Measurements from ENCODE around the gene TRDN.
"Not testable (repeated sequence)": the region's sequence is repeated elsewhere in the genome, so short reads cannot be mapped to it uniquely, and the experiment has no call there.

Gene TRDN

DNA sequence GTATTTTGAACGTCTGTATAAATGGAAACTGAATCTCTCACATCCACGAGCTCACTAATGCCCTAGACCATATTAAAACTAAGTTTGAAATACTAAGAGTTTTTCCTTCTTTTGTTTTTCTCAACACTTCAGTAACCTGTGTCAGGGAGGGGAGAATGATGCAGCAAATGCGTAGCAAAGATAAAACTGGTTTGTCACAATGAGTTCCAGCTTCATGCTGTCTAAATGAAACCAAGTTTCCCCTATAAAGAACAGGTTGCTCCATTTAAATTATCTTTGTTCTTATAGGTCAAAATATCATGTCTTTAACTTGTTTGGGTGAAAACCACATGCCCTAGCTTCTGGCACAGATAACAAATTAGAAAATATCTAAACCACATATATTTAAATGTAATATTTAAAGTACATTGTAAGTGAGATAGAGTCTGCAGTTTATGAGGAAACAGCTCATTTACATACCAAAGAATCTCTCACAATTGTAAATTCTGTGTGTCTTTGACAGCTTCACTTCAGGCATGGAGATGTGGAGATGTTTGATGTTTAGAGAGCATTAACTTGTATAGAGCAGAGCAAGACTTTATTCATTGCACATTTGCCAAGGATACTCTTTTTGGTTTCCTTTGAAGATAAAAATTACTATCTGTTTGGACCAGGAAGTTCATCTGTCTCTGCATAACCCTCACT lies 7.3 kb downstream of the TRDN start:
- no peak for DNase-seq

GRCh38 chr6:123625696-123626095 lies 11.1 kb downstream of the TRDN start:
- no peak for DNase-seq

GRCh38 chr6:123622780-123623179 lies 14.0 kb downstream of the TRDN start:
- DNase-seq, result no peak

- DNase-seq, result no peak
Measured at GRCh38 chr6:123619156-123619555, 17.6 kb downstream of the TRDN start.

DNA sequence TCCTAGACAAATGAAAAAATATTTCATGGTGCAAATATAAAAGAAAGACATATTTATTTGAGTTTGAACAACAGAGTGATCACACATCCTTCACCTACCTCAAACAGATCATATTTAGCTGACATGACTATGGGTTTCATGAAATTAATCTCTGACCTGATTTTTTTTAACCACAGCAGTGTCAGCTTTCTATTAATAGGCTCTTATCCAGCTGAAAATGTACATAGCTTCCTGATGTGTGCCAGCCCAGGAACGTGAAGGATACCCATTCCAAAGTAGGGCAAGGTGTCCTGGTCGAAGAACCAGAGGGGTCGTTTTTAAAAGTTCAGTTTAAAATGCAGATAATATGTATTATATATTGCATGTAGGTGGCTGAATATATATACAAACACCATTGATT lies 19.8 kb downstream of the TRDN start:
- DNase-seq, result no peak

GRCh38 chr6:123616016-123616415 lies 20.7 kb downstream of the TRDN start:
- DNase-seq, result no peak

DNA sequence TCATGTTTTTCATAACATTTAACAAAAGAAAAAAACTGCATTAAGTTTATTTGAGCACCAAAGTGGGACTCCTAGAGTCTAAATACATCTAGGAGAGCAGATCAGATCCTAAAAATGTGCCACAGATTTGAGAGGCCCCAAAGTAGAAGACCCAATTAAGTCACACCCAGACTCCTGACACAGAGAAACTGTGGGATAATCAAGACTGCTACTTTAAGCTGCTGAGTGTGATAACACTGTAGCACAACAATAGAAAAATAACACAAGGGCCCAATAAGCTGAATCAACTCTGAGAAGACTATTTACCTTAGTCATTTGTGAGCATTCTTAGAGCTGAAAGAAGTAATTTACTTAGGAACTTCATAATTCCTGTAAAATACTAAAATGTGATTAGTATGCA lies 26.0 kb downstream of the TRDN start:
- no peak for DNase-seq

GRCh38 chr6:123604067-123604466 lies 32.7 kb downstream of the TRDN start:
- no peak for DNase-seq

- no peak for DNase-seq
Measured at GRCh38 chr6:123598011-123598410, 38.7 kb downstream of the TRDN start.

DNA sequence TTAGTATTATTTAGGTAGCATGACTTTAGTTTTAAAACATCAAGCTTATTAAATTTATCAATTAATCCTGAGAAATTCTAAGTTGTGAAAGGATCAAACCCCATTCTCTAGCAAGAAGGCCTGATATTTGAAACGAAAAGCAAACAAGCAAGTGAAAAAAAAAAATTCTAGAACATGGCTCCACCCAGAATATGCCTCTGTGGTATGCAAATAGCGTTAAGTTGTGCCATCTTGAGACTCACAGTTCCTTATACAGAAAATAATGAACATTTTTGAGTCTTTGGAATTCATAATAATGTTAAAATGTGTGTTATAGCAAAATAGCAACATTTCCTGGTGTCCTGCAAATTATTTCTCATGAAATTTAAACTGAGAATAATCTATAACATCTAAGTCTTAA lies 42.0 kb downstream of the TRDN start:
- no peak for DNase-seq

DNA sequence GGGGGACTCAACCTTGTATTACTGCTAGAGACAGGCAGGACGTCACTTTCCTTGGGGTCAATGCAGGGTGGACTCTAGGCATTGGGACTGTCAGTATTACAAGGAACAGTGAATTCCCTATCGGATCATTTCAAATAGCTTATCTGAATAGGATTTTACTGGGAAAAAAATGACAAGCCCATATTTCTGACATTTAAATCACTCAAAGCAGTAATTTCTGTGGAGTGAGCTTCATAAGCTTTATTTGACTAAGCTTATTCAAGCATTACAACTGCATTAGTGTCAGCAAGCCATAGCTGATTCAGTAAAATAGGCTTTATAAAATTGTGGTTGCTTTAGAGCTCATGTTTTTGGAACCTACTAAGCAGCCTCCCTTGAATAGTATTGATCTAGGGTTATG lies 44.3 kb downstream of the TRDN start:
- no peak for DNase-seq

DNA sequence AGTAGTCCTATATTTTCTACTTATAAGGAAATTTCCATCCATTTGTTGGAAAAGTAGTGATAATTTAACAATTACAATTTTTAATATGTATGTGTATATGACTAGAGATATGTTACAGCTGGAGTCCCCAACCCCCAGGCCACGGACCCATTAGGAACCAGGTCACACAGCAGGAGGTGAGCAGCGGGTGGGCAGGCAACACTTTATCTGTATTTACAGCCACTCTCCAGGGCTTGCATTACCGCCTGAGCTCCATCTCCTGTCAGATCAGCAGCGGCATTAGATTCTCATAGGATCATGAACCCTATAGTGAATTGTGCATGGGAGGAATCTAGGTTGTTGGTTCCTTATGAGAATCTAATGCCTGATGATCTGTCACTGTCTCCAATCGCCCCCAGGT lies 46.8 kb downstream of the TRDN start:
- DNase-seq, result no peak

- no peak for DNase-seq
Measured at GRCh38 chr6:123589317-123589716, 47.4 kb downstream of the TRDN start.

- no peak for DNase-seq
Measured at GRCh38 chr6:123588546-123588895, 48.2 kb downstream of the TRDN start.

- DNase-seq, result no peak
Measured at GRCh38 chr6:123587838-123588545, 48.8 kb downstream of the TRDN start.

GRCh38 chr6:123587407-123587806 lies 49.3 kb downstream of the TRDN start:
- not testable (repeated sequence) for DNase-seq

DNA sequence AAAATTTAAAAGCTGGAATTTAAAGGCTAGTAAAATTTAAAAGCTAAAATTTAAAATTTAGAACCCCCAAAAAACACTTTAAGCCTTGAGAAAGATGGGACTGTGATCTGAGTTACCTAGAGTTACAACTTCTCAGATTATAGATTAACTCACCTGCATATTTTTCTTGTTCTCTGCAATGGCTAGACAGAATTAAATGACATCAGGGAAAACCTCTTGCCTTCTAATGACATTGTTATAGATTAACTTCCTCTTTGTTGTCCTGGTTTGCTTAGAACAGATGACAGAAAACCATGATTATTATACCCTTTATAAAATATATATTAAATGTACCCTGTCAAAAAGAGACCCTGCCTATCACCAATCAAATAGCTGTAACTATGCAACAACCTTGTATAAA lies 56.4 kb downstream of the TRDN start:
- no peak for DNase-seq

GRCh38 chr6:123575188-123575587 lies 61.6 kb downstream of the TRDN start:
- no peak for DNase-seq

DNA sequence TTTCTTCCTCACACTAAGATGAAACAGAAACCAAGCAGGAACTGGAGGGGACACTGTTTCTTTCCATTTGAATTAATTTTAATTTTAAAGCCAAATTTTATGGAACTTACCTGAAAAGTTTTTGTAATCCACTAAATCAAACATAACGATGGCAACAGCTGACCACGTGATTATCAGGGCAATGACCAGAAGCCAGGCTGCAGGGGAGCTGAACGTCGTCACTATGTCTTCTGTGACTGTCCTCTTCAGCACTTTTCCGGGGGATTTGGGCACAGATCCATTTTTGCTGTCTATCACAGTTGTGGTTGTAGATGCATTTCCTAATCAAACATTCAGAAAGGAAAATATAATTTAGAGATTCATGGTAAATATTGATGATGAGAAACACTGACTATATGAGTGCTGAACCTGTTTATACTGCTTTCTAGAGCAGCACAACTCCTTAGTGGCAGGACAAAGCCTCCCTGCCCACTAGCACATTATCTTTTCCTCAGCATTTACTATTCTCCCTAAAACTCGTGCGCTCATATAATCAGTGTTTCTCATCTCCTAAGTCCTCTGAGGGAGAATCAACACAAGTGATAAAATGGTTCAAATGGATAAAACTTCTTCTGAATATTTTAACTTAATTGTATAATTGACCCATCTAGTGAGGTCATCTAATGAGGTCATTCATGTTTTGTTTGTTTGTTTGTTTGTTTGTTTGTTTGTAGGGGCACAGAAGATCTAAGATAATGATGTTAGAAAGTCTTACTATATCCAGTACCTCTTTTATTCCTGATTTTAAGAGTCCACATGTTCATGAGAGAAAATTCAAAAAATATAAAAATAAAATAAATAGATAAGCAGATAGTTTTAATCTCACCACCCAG lies 65.7 kb downstream of the TRDN start:
- DNase-seq, result no peak

DNA sequence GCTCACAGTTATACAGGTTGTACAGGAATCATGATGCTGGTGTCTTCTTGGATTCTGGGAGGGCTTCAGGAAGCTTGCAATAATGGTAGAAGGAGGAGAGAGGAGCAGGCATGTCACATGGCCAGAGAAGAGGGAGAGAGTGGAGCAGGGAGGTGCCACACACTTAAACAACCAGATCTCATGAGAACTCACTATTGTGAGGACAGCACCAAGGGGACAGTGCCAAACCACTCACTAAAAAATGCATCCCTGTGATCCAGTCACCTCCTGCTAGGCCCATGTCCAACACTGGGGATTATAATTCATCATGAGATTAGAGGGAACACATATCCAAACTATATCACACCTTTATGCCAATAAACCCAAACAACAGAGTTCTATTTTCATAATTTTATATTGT lies 67.2 kb downstream of the TRDN start:
- DNase-seq, result no peak

GRCh38 chr6:123565529-123565928 lies 71.2 kb downstream of the TRDN start:
- no peak for DNase-seq

DNA sequence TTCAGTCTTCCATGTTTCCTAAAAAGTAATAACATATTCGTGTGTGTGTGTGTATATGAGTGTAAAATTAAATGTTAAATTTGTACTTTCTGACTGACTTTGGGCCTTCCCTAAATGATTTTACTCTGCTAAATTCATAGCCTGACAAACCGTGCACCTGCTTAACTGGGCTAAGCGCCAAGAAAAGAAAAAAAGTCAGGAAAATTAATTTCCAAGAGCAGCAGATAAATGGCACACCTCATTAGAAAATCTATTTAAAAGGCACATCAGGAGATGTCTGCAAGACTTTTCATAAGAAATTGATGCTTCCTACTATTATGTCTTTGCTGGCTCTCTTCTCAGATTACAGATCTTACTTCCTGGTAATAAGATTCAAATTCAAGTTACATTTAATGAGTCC lies 72.4 kb downstream of the TRDN start:
- DNase-seq, result no peak

DNA sequence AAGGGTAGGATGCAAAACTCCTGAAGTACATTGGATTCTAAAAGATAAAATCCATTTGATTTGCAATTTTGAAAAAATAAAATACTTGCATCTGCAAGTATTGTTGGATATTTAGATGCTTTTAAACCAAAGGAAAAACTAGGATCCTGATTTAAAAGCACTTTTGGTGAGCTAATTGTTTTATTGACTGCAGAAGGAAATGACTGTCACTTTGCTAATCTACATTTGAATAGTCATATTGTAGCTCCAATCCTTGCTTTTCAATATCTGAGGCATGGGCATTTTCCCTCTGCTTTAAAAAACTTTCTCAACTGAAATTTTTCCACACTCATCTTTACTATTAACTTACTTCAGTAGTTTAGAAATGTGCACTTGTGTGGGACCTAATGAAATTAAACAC lies 74.1 kb downstream of the TRDN start:
- no peak for DNase-seq

DNA sequence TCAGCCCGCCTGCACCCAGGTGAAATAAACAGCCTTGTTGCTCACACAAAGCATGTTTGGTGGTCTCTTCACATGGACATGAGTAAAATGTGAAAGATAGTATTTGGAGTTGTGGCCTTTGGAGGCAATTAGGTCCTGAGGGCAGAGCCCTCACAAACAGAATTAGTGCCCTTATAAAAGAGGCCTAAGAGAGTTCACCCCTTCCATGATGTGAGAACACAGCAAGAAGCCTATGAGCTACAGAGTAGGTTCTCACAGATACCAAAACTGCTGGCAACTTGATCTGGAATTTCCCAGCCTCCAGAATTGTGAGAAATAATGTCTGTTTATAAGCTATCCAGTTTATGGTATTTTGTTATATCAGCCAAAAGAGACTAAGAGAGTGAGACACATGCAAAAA lies 74.5 kb downstream of the TRDN start:
- DNase-seq, result no peak

Data from bone marrow (tissue), 2 donors.